ENCODE data around the gene ZNF22. TPM values are rescaled to one million over a fixed set of nuclear protein-coding genes. Genes with fewer than 3 reads are reported as not detected.
A peak's percentile ranks its signal among the peaks of the same experiment; 100 is the strongest.

The ZNF22 gene
- total and polyA plus RNA-seq, 2 of the 8 experiments (the other 6 are each of a cell fraction or from before 2014, with no cell fraction given), result 18.2 to 45.2 TPM

- no peak overlapping the region for H3K23ac ChIP-seq (ENCODE audit: insufficient read length)
- H3K56ac ChIP-seq (replicated peaks; ENCODE audit: insufficient read length, low read depth, low read length), result no peak overlapping the region
- no peaks in the 10 kb centered on the region for H3K79me2 ChIP-seq (ENCODE audit: control insufficient read depth in 1 of 2, insufficient read depth in 2 of 2, low read length in 2 of 2)
- H2BK15ac ChIP-seq (ENCODE audit: low read length), result no peak overlapping the region
- no peak overlapping the region for H2BK5ac ChIP-seq (ENCODE audit: low read depth, low read length)
- FAIRE-seq (no peak), DNase-seq (ENCODE audit: low read depth in 1 of 2, low spot score in 2 of 2) (no peak)
- H2BK120ac ChIP-seq (replicated peaks; ENCODE audit: low read depth, low read length), result no peak overlapping the region
- H2BK12ac ChIP-seq (ENCODE audit: low read depth, low read length), result no peak overlapping the region
- H2AFZ ChIP-seq (ENCODE audit: low read length), result peak overlapping the region; percentile 42; the same call in 1 of the 2 replicates
- TF ChIP-seq GABPA (IDR thresholded peaks at IDR 0.05; ENCODE audit: borderline replicate concordance, insufficient read depth, low read length) (no peak), HDAC6 (IDR thresholded peaks at IDR 0.05; ENCODE audit: low read depth, low read length) (no peak), RFX5 (IDR thresholded peaks at IDR 0.05; ENCODE audit: borderline replicate concordance, low read depth, low read length) (no peak), USF2 (IDR thresholded peaks at IDR 0.05; ENCODE audit: low read length) (no peak), GTF2F1 (IDR thresholded peaks at IDR 0.05; ENCODE audit: borderline replicate concordance, low read depth, low read length) (no peak), ATF3 (IDR thresholded peaks at IDR 0.05; ENCODE audit: insufficient read depth, low read depth, low read length) (no peak), BCL11A (IDR thresholded peaks at IDR 0.05; ENCODE audit: low read depth in 2 of 2, low read length in 2 of 2) (no peak), SIX5 (IDR thresholded peaks at IDR 0.05; ENCODE audit: low read depth, low read length) (no peak), MAX (IDR thresholded peaks at IDR 0.05) (no peak), EGR1 (IDR thresholded peaks at IDR 0.05; ENCODE audit: borderline replicate concordance, low read depth, low read length) (no peak), KDM5A (IDR thresholded peaks at IDR 0.05; ENCODE audit: low read length) (no peak), POLR2AphosphoS5 (IDR thresholded peaks at IDR 0.05; ENCODE audit: low read depth, low read length) (no peak)
- H2BK20ac ChIP-seq (ENCODE audit: low read length), result no peak overlapping the region
- no peaks in the 10 kb centered on the region for H4K20me1 ChIP-seq (replicated peaks in 1 of 2; ENCODE audit: control insufficient read depth in 1 of 2, insufficient read depth in 2 of 2, low read length in 2 of 2)
- ChIA-PET CTCF (ENCODE audit: partially characterized antibody) (interaction anchor here (0.6 to 1.3 kb wide), 6 partner anchors 16 to 195 kb away, joined by 3 to 5 read pairs (median 4); no protein-coding TSS in a partner anchor), POLR2A (ENCODE audit: partially characterized antibody) (no interaction called here)
- peaks cover 0 to 3% (median 3%) of the 10 kb centered on the region in 4 experiments; a peak in 3 of 7 replicates for H3K4me1 ChIP-seq (replicated peaks in 1 of 4; ENCODE audit: control insufficient read depth in 3 of 4, insufficient read depth in 4 of 4, low read length in 3 of 4)
- no peaks in the 10 kb centered on the region for H3K36me3 ChIP-seq (ENCODE audit: control insufficient read depth in 2 of 4, insufficient read depth in 4 of 4, low read length in 3 of 4)
- H3K14ac ChIP-seq (ENCODE audit: insufficient read length), result no peak overlapping the region
- H3K4ac ChIP-seq (replicated peaks; ENCODE audit: insufficient read length, low read depth, low read length), result no peak overlapping the region
- no peak overlapping the region for H3K18ac ChIP-seq (ENCODE audit: extremely low read depth, low read length)
- no peak overlapping the region for H3K4me2 ChIP-seq (ENCODE audit: insufficient read depth in 1 of 2, low read depth in 2 of 2, low read length in 2 of 2)
- H3K27me3 ChIP-seq (replicated peaks in 1 of 4; ENCODE audit: control insufficient read depth in 3 of 4, extremely low read depth in 1 of 4, insufficient read depth in 3 of 4, low read length in 3 of 4), result no peaks in the 10 kb centered on the region
- H3K23me2 ChIP-seq (ENCODE audit: low read depth, low read length), result no peaks in the 10 kb centered on the region
- H4K91ac ChIP-seq (replicated peaks; ENCODE audit: insufficient read length, low read length), result no peak overlapping the region
- H3K27ac ChIP-seq (ENCODE audit: low read depth, low read length), result no peak overlapping the region
- no peaks in the 10 kb centered on the region for H3K9me3 ChIP-seq (ENCODE audit: insufficient read depth in 2 of 2, low read depth in 1 of 2, low read length in 1 of 2)
- H4K8ac ChIP-seq (ENCODE audit: extremely low read depth, insufficient read depth, low read length), result no peak overlapping the region
- no peak overlapping the region for H2AK5ac ChIP-seq (ENCODE audit: low read depth, low read length)
- no peak overlapping the region for H3K9ac ChIP-seq (replicated peaks in 1 of 4; ENCODE audit: extremely low read depth in 1 of 4, low read depth in 3 of 4, low read length in 3 of 4)
- no peak overlapping the region for H4K5ac ChIP-seq (ENCODE audit: insufficient read length, low read depth, low read length)
- no peaks in the 10 kb centered on the region for H3K79me1 ChIP-seq (ENCODE audit: low read depth, low read length)
- H3K4me3 ChIP-seq (ENCODE audit: extremely low read depth in 1 of 4, insufficient read depth in 2 of 4, low read depth in 3 of 4, low read length in 4 of 4), result no peak overlapping the region
These were observed 40.3 kb downstream of the ZNF22 start for GRCh38 chr10:45040921-45041542.
